WTC11 (cell line): ENCODE data around the gene SLC22A4. TPM values are rescaled to one million over a fixed set of nuclear protein-coding genes. Genes with fewer than 3 reads are reported as not detected.

Source experiments
- ATAC-seq: fragments of 200-7000 bp; cut with Tn5 transposase; 2 replicates; pipeline ENCODE4 v1.10.0; 2021; ENCODE audit warnings: mild to moderate bottlenecking, moderate library complexity
- CTCF ChIA-PET: fragments of 300-600 bp; sonication (Branson Sonifier 250); formaldehyde crosslinking; loops from one replicate; lab custom pipeline; 2021; ENCODE audit warnings: antibody characterized with exemption; lab: Charles Lee
- POLR2A ChIA-PET: fragments of 350-600 bp; sonication (Branson Sonifier 250); formaldehyde crosslinking; loops from one replicate; lab custom pipeline; 2021; ENCODE audit warnings: antibody characterized with exemption; lab: Charles Lee
- DNase-seq: peaks from one replicate; pipeline ENCODE4 v3.0.0; 2021; ENCODE audit warnings: low spot score
- H3K27ac Mint-ChIP-seq: 2 replicates; pipeline ENCODE4 v1.8.0; 2021; ENCODE audit warnings: mixed read lengths
- H3K27me3 Mint-ChIP-seq: 2 replicates; pipeline ENCODE4 v1.8.0; 2021; ENCODE audit warnings: low read depth, mild to moderate bottlenecking, moderate library complexity, mixed read lengths
- H3K36me3 Mint-ChIP-seq: 2 replicates; pipeline ENCODE4 v1.8.0; 2021; ENCODE audit warnings: mixed read lengths
- H3K4me1 Mint-ChIP-seq: 2 replicates; pipeline ENCODE4 v1.8.0; 2022; ENCODE audit warnings: mixed read lengths
- H3K4me3 Mint-ChIP-seq: 2 replicates; pipeline ENCODE4 v1.8.0; 2021; ENCODE audit warnings: mild to moderate bottlenecking, moderate library complexity, mixed read lengths
- H3K9me3 Mint-ChIP-seq: 2 replicates; pipeline ENCODE4 v1.8.0; 2021; ENCODE audit warnings: mixed read lengths
- CBFB ChIP-seq: sonication (generic); formaldehyde crosslinking; IDR thresholded peaks from 2 replicates; pipeline ENCODE4 v1.8.1; 2022; ENCODE audit warnings: mild to moderate bottlenecking, low read depth, missing genetic modification reagents
- CTCF ChIP-seq: fragments of 200-600 bp; IDR thresholded peaks from 2 replicates; pipeline ENCODE4 v1.8.0; 2022; ENCODE audit warnings: antibody characterized with exemption
- E2F4 ChIP-seq: sonication (generic); formaldehyde crosslinking; IDR thresholded peaks from 2 replicates; pipeline ENCODE4 v1.8.1; 2022; ENCODE audit warnings: low read depth, mild to moderate bottlenecking, moderate library complexity, missing genetic modification reagents, borderline replicate concordance
- ELF4 ChIP-seq: sonication (generic); formaldehyde crosslinking; IDR thresholded peaks from 2 replicates; pipeline ENCODE4 v1.8.1; 2022; ENCODE audit warnings: low read depth, mild to moderate bottlenecking, moderate library complexity, missing genetic modification reagents
- ERG ChIP-seq: fragments of 250-450 bp; sonication (Bioruptor Pico); IDR thresholded peaks from 2 replicates; pipeline ENCODE4 v1.8.0; 2021; ENCODE audit warnings: mild to moderate bottlenecking
- ETV6 ChIP-seq: sonication (generic); formaldehyde crosslinking; IDR thresholded peaks from 2 replicates; pipeline ENCODE4 v1.8.1; 2022; ENCODE audit warnings: mild to moderate bottlenecking, missing genetic modification reagents
- IRF2 ChIP-seq: sonication (generic); formaldehyde crosslinking; IDR thresholded peaks from 2 replicates; pipeline ENCODE4 v1.8.0; 2022; ENCODE audit warnings: low read depth, missing genetic modification reagents, borderline replicate concordance
- KAT7 ChIP-seq: sonication (generic); formaldehyde crosslinking; IDR thresholded peaks from 2 replicates; pipeline ENCODE4 v1.8.1; 2023; ENCODE audit warnings: missing genetic modification reagents, mild to moderate bottlenecking, borderline replicate concordance
- MAX ChIP-seq: sonication (generic); formaldehyde crosslinking; IDR thresholded peaks from 2 replicates; pipeline ENCODE4 v1.8.0; 2022; ENCODE audit warnings: mild to moderate bottlenecking, missing genetic modification reagents
- NR2C2 ChIP-seq: sonication (generic); formaldehyde crosslinking; IDR thresholded peaks from 2 replicates; pipeline ENCODE4 v1.8.0; 2022; ENCODE audit warnings: mild to moderate bottlenecking, missing genetic modification reagents
- NR3C1 ChIP-seq: sonication (generic); formaldehyde crosslinking; conservative IDR thresholded peaks from 2 replicates; pipeline ENCODE4 v1.8.1; 2023; ENCODE audit warnings: low read depth, mild to moderate bottlenecking, missing genetic modification reagents
- PRDM15 ChIP-seq: sonication (generic); formaldehyde crosslinking; IDR thresholded peaks from 2 replicates; pipeline ENCODE4 v1.8.0; 2022; ENCODE audit warnings: missing genetic modification reagents
- RORB ChIP-seq: fragments of 250-450 bp; sonication (Bioruptor Pico); IDR thresholded peaks from 2 replicates; pipeline ENCODE4 v1.9.0; 2021; ENCODE audit warnings: mild to moderate bottlenecking
- STAT6 ChIP-seq: sonication (generic); formaldehyde crosslinking; conservative IDR thresholded peaks from 2 replicates; pipeline ENCODE4 v1.8.1; 2023; ENCODE audit warnings: mild to moderate bottlenecking, low read depth, missing genetic modification reagents, moderate library complexity
- TEAD1 ChIP-seq: sonication (generic); formaldehyde crosslinking; IDR thresholded peaks from 2 replicates; pipeline ENCODE4 v1.8.0; 2022; ENCODE audit warnings: mild to moderate bottlenecking, missing genetic modification reagents
- TP53 ChIP-seq: sonication (generic); formaldehyde crosslinking; IDR thresholded peaks from 2 replicates; pipeline ENCODE4 v1.8.1; 2023; ENCODE audit warnings: mild to moderate bottlenecking, missing genetic modification reagents
- ZSCAN18 ChIP-seq: fragments of 250-450 bp; sonication (Bioruptor Pico); IDR thresholded peaks from 2 replicates; pipeline ENCODE4 v2.1.2; 2022; ENCODE audit warnings: mild to moderate bottlenecking, moderate library complexity
- total RNA-seq: library from RNA; stranded (reverse); gene quantifications from 3 replicates; pipeline ENCODE4 v1.2.3, GENCODE V29; 2021

SLC22A4 gene
- total RNA-seq, 1 experiment from 2014 or later, result 0.35 TPM

- Mint-ChIP-seq H3K4me1 (peaks cover 9% of the 10 kb centered on the region), H3K27me3 (peaks cover 16% of the 10 kb centered on the region), H3K4me3 (no peak overlapping the region), H3K27ac (no peak overlapping the region), H3K36me3 (no peaks in the 10 kb centered on the region), H3K9me3 (no peaks in the 10 kb centered on the region)
- no peak for DNase-seq
- ATAC-seq, result no peak
- ChIA-PET CTCF (interaction anchor here (0.8 to 2.5 kb wide), 3 partner anchors 14 to 134 kb away, joined by 3 to 6 read pairs (median 4); no protein-coding TSS in a partner anchor), POLR2A (no interaction called here)
- TF ChIP-seq CTCF, result no peak
- TF ChIP-seq IRF2 (CRISPR knock-in tag), result no peak
- TF ChIP-seq TEAD1 (CRISPR knock-in tag), result no peak
Measured at GRCh38 chr5:132372127-132372526, 77.9 kb downstream of the SLC22A4 start.

GRCh38 chr5:132372542-132372941, 78.3 kb downstream of the SLC22A4 start:
- Mint-ChIP-seq H3K4me3 (no peak overlapping the region), H3K9me3 (no peaks in the 10 kb centered on the region), H3K4me1 (peaks cover 9% of the 10 kb centered on the region), H3K36me3 (no peaks in the 10 kb centered on the region), H3K27me3 (peaks cover 16% of the 10 kb centered on the region), H3K27ac (no peak overlapping the region)
- TF ChIP-seq NR2C2 (no peak), ETV6 (CRISPR knock-in tag) (no peak), NR3C1 (CRISPR knock-in tag) (no peak), RORB (CRISPR knock-in tag) (no peak), MAX (CRISPR knock-in tag) (no peak), E2F4 (CRISPR knock-in tag) (no peak), ELF4 (CRISPR knock-in tag) (no peak), TP53 (CRISPR knock-in tag) (no peak), PRDM15 (CRISPR knock-in tag) (no peak), ERG (CRISPR knock-in tag) (no peak), CBFB (no peak)
- POLR2A ChIA-PET, result no interaction called here
- ATAC-seq (no peak), DNase-seq (no peak)
- CTCF ChIA-PET, result interaction anchor here (0.8 to 2.5 kb wide), 2 partner anchors 14 to 128 kb away, joined by 3 to 6 read pairs; no protein-coding TSS in a partner anchor

GRCh38 chr5:132375957-132376356, 81.8 kb downstream of the SLC22A4 start:
- Mint-ChIP-seq H3K4me1 (no peaks in the 10 kb centered on the region; the same call in 1 of the 2 replicates), H3K27me3 (peaks cover 7% of the 10 kb centered on the region), H3K9me3 (no peaks in the 10 kb centered on the region), H3K27ac (no peak overlapping the region), H3K36me3 (no peaks in the 10 kb centered on the region), H3K4me3 (no peak overlapping the region)
- ChIA-PET CTCF (no interaction called here), POLR2A (no interaction called here)
- ATAC-seq (no peak), DNase-seq (no peak)
- TF ChIP-seq KAT7 (CRISPR knock-in tag), result no peak
- no peak for TF ChIP-seq ZSCAN18 (CRISPR knock-in tag)
- no peak for TF ChIP-seq STAT6 (CRISPR knock-in tag)
